ENCODE measurements around the gene GAS2L1.

The GAS2L1 gene

GRCh38 chr22:29267858-29268510, 38.5 kb upstream of the GAS2L1 start, which contains the start of the genes EWSR1 and RHBDD3 (continued):
- TF ChIP-seq GLIS2 (tag by site-specific recombination; IDR thresholded peaks at IDR 0.05) (peak; percentile 93), PRDM4 (tag by site-specific recombination; IDR thresholded peaks at IDR 0.05) (peak; percentile 64), PATZ1 (tag by site-specific recombination; IDR thresholded peaks at IDR 0.05) (peak; percentile 78), ZNF292 (tag by site-specific recombination; IDR thresholded peaks at IDR 0.05; ENCODE audit: borderline replicate concordance, low read depth) (no peak), YY2 (tag by site-specific recombination; IDR thresholded peaks at IDR 0.05) (peak; percentile 92), ZNF621 (tag by site-specific recombination; IDR thresholded peaks at IDR 0.05) (no peak), PRDM6 (tag by site-specific recombination; IDR thresholded peaks at IDR 0.05) (no peak), ZNF645 (tag by site-specific recombination; IDR thresholded peaks at IDR 0.05) (no peak), ZNF341 (tag by site-specific recombination; IDR thresholded peaks at IDR 0.05; ENCODE audit: low read depth) (0 out of 2 replicates have a peak, but pooled peaks have one; percentile 36), KLF9 (tag by site-specific recombination; IDR thresholded peaks at IDR 0.05; ENCODE audit: low read depth) (peak; percentile 30), EGR2 (tag by site-specific recombination; IDR thresholded peaks at IDR 0.05; ENCODE audit: low read depth) (no peak), ZNF280D (tag by site-specific recombination; IDR thresholded peaks at IDR 0.05) (peak; percentile 74; the same call in 1 of the 2 replicates), ZNF311 (tag by site-specific recombination; IDR thresholded peaks at IDR 0.05; ENCODE audit: borderline replicate concordance) (no peak), ZNF510 (tag by site-specific recombination; IDR thresholded peaks at IDR 0.05; ENCODE audit: insufficient replicate concordance) (no peak), TSHZ1 (tag by site-specific recombination; IDR thresholded peaks at IDR 0.05; ENCODE audit: borderline replicate concordance) (0 out of 2 replicates have a peak, but pooled peaks have one; percentile 45), ZNF473 (tag by site-specific recombination; IDR thresholded peaks at IDR 0.05) (no peak), PBX3 (CRISPR knock-in tag; IDR thresholded peaks at IDR 0.05) (peak; percentile 75; the same call in 1 of the 2 replicates), ZNF157 (tag by site-specific recombination; IDR thresholded peaks at IDR 0.05) (no peak), ZNF211 (tag by site-specific recombination; IDR thresholded peaks at IDR 0.05; ENCODE audit: low read depth) (no peak), MZF1 (tag by site-specific recombination; IDR thresholded peaks at IDR 0.05; ENCODE audit: borderline replicate concordance) (peak; percentile 63; the same call in 1 of the 2 replicates), ZNF16 (tag by site-specific recombination; IDR thresholded peaks at IDR 0.05; ENCODE audit: low read depth) (no peak), ZNF677 (tag by site-specific recombination; IDR thresholded peaks at IDR 0.05) (no peak), ZSCAN30 (tag by site-specific recombination; IDR thresholded peaks at IDR 0.05) (peak; percentile 88)

Data from HEK293 (cell line).